NOMO-1 treated with DMSO at 0.1 percent for 48 hours (cell line): Measurements from ENCODE around the gene SORBS2.

Experiments used
- DNase-seq: peaks from one replicate; lab custom pipeline; 2025; ENCODE audit not compliant: unreplicated experiment; lab: John Stamatoyannopoulos, UW

Gene SORBS2

DNA sequence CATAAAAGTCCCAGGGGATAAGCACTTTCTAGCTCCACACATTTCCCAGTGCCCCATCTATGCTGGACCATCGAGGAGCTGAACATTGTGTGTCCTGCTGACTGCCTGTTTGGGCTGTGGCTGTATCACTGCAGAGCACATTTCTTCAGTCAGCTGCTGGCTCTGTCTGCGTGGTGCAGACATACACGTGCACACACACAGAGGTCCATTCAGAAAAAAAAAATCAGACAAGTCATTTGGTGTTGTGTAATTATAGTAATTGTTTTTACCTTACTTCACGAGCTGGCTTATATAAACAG is 275.6 kb downstream of the SORBS2 start:
- no peak for DNase-seq

DNA sequence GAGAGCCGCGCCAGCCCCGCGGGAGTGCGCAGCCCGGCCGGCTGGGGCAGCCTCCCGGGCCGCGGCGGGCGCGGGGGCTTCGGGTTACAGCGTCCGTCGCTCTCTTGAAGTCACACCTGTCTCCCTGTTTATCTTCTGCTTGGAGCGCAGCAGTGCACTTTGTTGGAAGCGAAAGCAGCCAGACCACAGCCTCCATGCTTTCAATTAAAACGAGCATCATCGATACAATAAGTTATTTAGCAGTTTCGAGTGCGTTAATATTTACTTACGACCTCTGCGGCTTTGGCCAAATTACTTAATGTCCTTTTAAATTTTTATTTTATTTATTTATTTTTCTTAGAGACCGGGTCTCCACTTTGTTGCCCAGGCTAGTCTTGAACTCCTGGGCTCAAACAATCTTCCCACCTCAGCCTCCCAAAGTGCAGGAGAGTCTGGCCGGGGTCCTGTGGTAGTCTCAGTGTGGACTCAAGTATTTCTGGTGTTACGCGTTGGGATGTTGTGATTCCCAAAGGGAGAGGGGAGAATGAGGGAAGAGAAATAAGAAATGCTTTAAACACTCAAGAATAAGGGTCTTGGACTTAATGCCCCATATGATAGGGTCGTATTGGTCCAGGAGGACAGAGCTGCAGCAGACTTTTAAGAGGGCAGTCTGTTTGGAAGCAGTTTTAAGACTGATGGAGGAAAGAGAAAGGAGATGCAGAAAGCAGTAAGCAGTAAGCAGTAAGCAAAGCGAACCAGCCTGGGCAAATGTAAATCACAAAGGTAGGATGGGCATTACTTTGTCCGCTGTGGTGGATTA is 276.2 kb downstream of the SORBS2 start:
- no peak for DNase-seq
